Stomach (tissue), 4 donors: ENCODE measurements around the gene TRAIP.

ENCODE experiments used
- POLR2A ChIP-seq, 4 donors: fragments of 450-650 bp; IDR thresholded peaks; one replicate each; pipeline ENCODE4 v1.6.1; 2016; ENCODE audit warnings: antibody characterized with exemption in 4 of 4, control low read depth in 2 of 4, mild to moderate bottlenecking in 1 of 4, moderate library complexity in 1 of 4
- POLR2AphosphoS5 ChIP-seq, 3 donors: sonication (generic); formaldehyde crosslinking; IDR thresholded peaks; one replicate each; pipeline ENCODE4 v1.6.1; 2016; ENCODE audit warnings: antibody characterized with exemption in 3 of 3

DNA sequence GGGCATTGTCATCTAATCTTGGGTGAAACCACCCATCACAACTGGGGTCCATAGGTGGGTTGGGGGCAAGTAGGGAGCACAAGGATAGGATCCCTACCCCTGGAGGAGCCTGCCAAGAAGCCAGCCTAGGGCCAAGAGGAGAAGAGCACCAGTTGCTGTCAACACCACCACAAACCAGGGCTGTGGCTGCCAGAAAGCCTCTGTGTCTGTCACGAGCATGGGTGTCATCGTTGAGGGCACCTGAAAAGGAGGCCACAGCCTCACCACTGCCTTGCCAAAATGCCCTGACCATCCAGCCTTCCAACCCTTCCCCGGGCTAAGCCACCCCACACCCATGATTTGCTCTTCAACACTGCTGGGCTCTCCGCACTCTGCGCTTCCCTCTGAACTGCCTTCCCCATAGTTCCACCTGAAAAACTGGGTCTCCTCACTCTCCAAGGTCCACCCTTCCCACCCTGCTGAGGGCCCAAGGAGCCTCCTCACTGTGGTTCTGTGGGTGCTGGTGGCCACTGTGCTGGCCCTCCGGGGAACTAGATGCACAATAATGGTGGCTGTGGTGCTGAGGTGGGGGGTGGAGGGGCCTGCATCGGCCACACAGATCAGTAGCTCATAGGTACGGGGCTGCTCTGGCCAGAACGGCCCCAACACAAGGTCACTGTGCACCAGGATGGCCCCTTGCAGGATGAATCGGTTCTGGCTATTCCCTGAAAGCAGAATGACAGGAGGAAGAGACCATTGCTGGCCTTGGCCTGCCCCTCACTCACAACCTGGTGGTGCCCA is 63.8 kb downstream of the TRAIP start:
- TF ChIP-seq POLR2AphosphoS5 (IDR thresholded peaks at IDR 0.05) (no peak), POLR2A (IDR thresholded peaks at IDR 0.05) (no peak)
